Right hindlimb (tissue), 1 donor: ENCODE results near the gene SIX3.
A peak's percentile ranks its signal among the peaks of the same experiment; 100 is the strongest.

Experiments used
- DNase-seq: peaks from one replicate; pipeline ENCODE4 v3.0.0-alpha.2; 2018

Gene SIX3

GRCh38 chr2:44944102-44944951 is 2.8 kb downstream of the SIX3 start:
- no peak for DNase-seq

GRCh38 chr2:44944952-44945612 is 3.6 kb downstream of the SIX3 start:
- DNase-seq = no peak

GRCh38 chr2:44945676-44946371 is 4.3 kb downstream of the SIX3 start:
- DNase-seq = no peak

- DNase-seq = no peak
Observed at GRCh38 chr2:44946372-44947027, 5.0 kb downstream of the SIX3 start.

GRCh38 chr2:44947028-44947375 is 5.5 kb downstream of the SIX3 start:
- DNase-seq = no peak

- DNase-seq = no peak
Observed at GRCh38 chr2:44948565-44949328, 7.2 kb downstream of the SIX3 start.

GRCh38 chr2:44949329-44950151 is 8.0 kb downstream of the SIX3 start:
- DNase-seq = peak; percentile 75

GRCh38 chr2:44950646-44951045 is 9.1 kb downstream of the SIX3 start:
- DNase-seq = no peak

- no peak for DNase-seq
Observed at GRCh38 chr2:44951124-44951523, 9.6 kb downstream of the SIX3 start.

GRCh38 chr2:44951714-44952113 is 10.2 kb downstream of the SIX3 start:
- no peak for DNase-seq

- DNase-seq = no peak
Observed at GRCh38 chr2:44952143-44952805, 10.8 kb downstream of the SIX3 start.

GRCh38 chr2:44952806-44953498 is 11.4 kb downstream of the SIX3 start:
- DNase-seq = no peak

GRCh38 chr2:44953499-44953883 is 12.0 kb downstream of the SIX3 start:
- DNase-seq = no peak

- DNase-seq = no peak
Observed at GRCh38 chr2:44954447-44954888, 13.0 kb downstream of the SIX3 start.

GRCh38 chr2:44954889-44955592 is 13.5 kb downstream of the SIX3 start:
- no peak for DNase-seq

- peak; percentile 84 for DNase-seq
Observed at GRCh38 chr2:44955593-44956392, 14.3 kb downstream of the SIX3 start.

- no peak for DNase-seq
Observed at GRCh38 chr2:44956843-44957242, 15.3 kb downstream of the SIX3 start.

- DNase-seq = no peak
Observed at GRCh38 chr2:44957656-44958327, 16.3 kb downstream of the SIX3 start.
